WERI-Rb-1 (cell line): ENCODE measurements around the gene UXS1.

Source experiments
- DNase-seq: peaks from one replicate; pipeline ENCODE4 v3.0.0-alpha.2; 2020
- H3K27ac ChIP-seq: fragments of 250-450 bp; sonication (Bioruptor Pico); 2 replicates; pipeline ENCODE4 v1.5.1; 2020; ENCODE audit warnings: mild to moderate bottlenecking, moderate library complexity
- H3K27me3 ChIP-seq: fragments of 250-450 bp; sonication (Bioruptor Pico); 2 replicates; pipeline ENCODE4 v1.5.1; 2021; ENCODE audit warnings: mild to moderate bottlenecking, low read depth, moderate library complexity; ENCODE audit not compliant: insufficient read depth, severe bottlenecking
- H3K36me3 ChIP-seq: fragments of 250-450 bp; sonication (Bioruptor Pico); 2 replicates; pipeline ENCODE4 v1.5.1; 2020; ENCODE audit warnings: mild to moderate bottlenecking, moderate library complexity
- H3K4me3 ChIP-seq: 2 replicates; pipeline ENCODE4 v1.5.1; 2011; ENCODE audit warnings: low read depth, mild to moderate bottlenecking, control low read depth, low read length
- H3K9me3 ChIP-seq: fragments of 250-450 bp; sonication (Bioruptor Pico); 2 replicates; pipeline ENCODE4 v1.5.1; 2021; ENCODE audit warnings: mild to moderate bottlenecking, moderate library complexity; ENCODE audit not compliant: severe bottlenecking
- CTCF ChIP-seq: IDR thresholded peaks from 2 replicates; pipeline ENCODE4 v1.5.1; 2011; ENCODE audit warnings: low read depth, mild to moderate bottlenecking, control low read depth, inconsistent platforms, low read length

UXS1 gene

GRCh38 chr2:106163948-106164545 lies 30.1 kb downstream of the UXS1 start:
- DNase-seq: no peak
- Histone ChIP-seq H3K27me3 (no peaks in the 10 kb centered on the region), H3K27ac (no peak overlapping the region), H3K9me3 (no peaks in the 10 kb centered on the region), H3K4me3 (no peak overlapping the region), H3K36me3 (peaks cover 29% of the 10 kb centered on the region)
- no peak for TF ChIP-seq CTCF

GRCh38 chr2:106161938-106162820 lies 31.9 kb downstream of the UXS1 start:
- H3K27me3 ChIP-seq: no peaks in the 10 kb centered on the region
- DNase-seq: no peak
- H3K4me3 ChIP-seq: no peak overlapping the region
- peaks cover 43% of the 10 kb centered on the region for H3K36me3 ChIP-seq
- no peak for TF ChIP-seq CTCF
- H3K27ac ChIP-seq: no peak overlapping the region
- no peaks in the 10 kb centered on the region for H3K9me3 ChIP-seq

GRCh38 chr2:106161341-106161740 lies 32.8 kb downstream of the UXS1 start:
- H3K9me3 ChIP-seq: no peaks in the 10 kb centered on the region
- H3K27ac ChIP-seq: no peak overlapping the region
- no peak for TF ChIP-seq CTCF
- peaks cover 46% of the 10 kb centered on the region for H3K36me3 ChIP-seq
- no peak overlapping the region for H3K4me3 ChIP-seq
- DNase-seq: no peak
- H3K27me3 ChIP-seq: no peaks in the 10 kb centered on the region

- TF ChIP-seq CTCF: no peak
- Histone ChIP-seq H3K4me3 (no peak overlapping the region), H3K27me3 (no peaks in the 10 kb centered on the region), H3K9me3 (no peaks in the 10 kb centered on the region), H3K27ac (no peak overlapping the region), H3K36me3 (peaks cover 46% of the 10 kb centered on the region)
- DNase-seq: no peak
Observed at GRCh38 chr2:106160786-106161261, 33.3 kb downstream of the UXS1 start.

DNA sequence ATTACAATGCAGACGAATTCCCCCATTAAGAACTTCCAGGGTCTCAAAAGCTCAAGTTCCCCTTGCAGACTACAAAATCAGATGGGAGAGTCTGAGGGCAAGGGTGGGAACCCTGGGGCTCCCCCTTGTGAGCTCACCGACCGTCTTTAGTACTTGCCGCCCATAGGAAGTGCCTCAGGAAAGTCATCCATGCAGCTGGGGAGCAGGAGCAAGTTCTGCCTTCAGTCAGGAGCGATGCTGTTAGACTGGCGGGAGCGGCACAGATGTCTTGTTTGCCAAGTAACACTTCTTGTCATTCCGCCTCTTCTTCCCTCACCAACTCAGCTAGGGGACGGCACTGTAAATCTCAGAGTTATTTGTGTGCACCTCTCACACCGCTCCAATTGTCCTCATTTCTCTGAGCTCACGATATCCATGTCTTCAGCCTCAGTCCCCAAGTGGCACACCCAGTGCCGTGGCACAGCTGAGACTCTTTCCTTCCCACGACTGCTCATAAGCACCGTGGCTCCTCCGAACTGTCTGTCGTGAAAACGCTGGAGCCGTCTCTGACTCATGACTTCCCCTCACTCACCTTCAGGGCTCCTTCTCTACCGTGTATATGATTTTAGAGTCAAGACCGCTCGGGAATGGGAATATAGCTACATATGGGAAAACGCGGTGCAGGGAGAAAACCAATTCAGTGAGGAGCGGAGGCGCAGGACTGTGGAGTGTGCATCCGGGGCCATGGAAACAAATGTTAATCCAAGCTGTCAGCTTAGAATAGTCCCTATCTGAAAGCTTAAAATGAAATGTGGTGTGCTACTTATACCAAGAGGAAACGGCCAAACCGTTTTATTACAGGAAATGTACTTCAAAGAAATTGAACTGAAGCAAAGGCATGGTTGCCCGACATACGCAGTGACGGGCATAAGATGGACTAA lies 34.0 kb downstream of the UXS1 start:
- Histone ChIP-seq H3K36me3 (peaks cover 53% of the 10 kb centered on the region), H3K27me3 (no peaks in the 10 kb centered on the region), H3K9me3 (no peaks in the 10 kb centered on the region), H3K27ac (no peak overlapping the region), H3K4me3 (no peak overlapping the region)
- no peak for TF ChIP-seq CTCF
- DNase-seq: no peak
